HCT116 (cell line): Measurements from ENCODE around the gene LCN6. TPM values are rescaled to one million over a fixed set of nuclear protein-coding genes. Genes with fewer than 3 reads are reported as not detected.

Experiments used
- ATAC-seq: fragments of 200-7000 bp; cut with Tn5 transposase; 2 replicates; pipeline ENCODE4 v1.9.1; 2020; ENCODE audit warnings: mild to moderate bottlenecking, moderate library complexity
- BruUV-seq: library from RNA; stranded (reverse); fragments of 400-500 nt; replicated peaks from 2 replicates; lab custom pipeline; 2021; lab: Mats Ljungman, UMichigan
- CTCF ChIA-PET: fragments of 300-600 bp; sonication (Branson Sonifier 250); formaldehyde crosslinking; loops from one replicate; lab custom pipeline; 2021; ENCODE audit warnings: antibody characterized with exemption; lab: Charles Lee
- POLR2A ChIA-PET: fragments of 300-600, 350-600 bp; sonication (Branson Sonifier 250); formaldehyde crosslinking; loops from one replicate; lab custom pipeline; 2021; ENCODE audit warnings: antibody characterized with exemption; lab: Charles Lee
- RAD21 ChIA-PET, 2 experiments: fragments of 300-600 bp; sonication (Branson Sonifier 250); formaldehyde crosslinking; loops; one replicate each; lab custom pipeline; 2023; ENCODE audit warnings: low total read pairs in 2 of 2; ENCODE audit not compliant: uncharacterized antibody in 2 of 2, unreplicated experiment in 2 of 2, low non-redundant PET in 1 of 2; lab: Charles Lee
- DNase-seq: peaks from one replicate; pipeline ENCODE4 v3.0.0-alpha.2; 2010; ENCODE audit warnings: low read depth, low spot score
- H2AFZ ChIP-seq: fragments of 200-600 bp; shearing (Covaris generic), sonication (generic); 2 replicates; pipeline ENCODE4 v1.6.1; 2017; ENCODE audit warnings: low read depth, mixed run types, mixed read lengths, antibody characterized with exemption, low read length; ENCODE audit not compliant: poor library complexity, severe bottlenecking
- H3K27ac ChIP-seq: 2 replicates; pipeline ENCODE4 v1.5.1; 2012; ENCODE audit warnings: low read depth, low read length
- H3K27me3 ChIP-seq: fragments of 200-600 bp; sonication (generic); 2 replicates; pipeline ENCODE4 v1.6.1; 2016; ENCODE audit warnings: mixed run types, low read length, mixed read lengths; ENCODE audit not compliant: insufficient read depth
- H3K36me3 ChIP-seq, 2 experiments: fragments of 200-500 bp in 1 of 2; fragments of 200-600 bp in 1 of 2; sonication (Bioruptor generic) in 1 of 2; sonication (generic) in 1 of 2; 2 replicates each; pipeline versions ENCODE4 v1.5.1 to v1.6.1; 2014 to 2016; ENCODE audit warnings: low read length in 2 of 2, inconsistent platforms in 1 of 2, mixed read lengths in 1 of 2, mixed run types in 1 of 2; ENCODE audit not compliant: insufficient read depth in 2 of 2, control insufficient read depth in 1 of 2
- H3K4me1 ChIP-seq, 2 experiments: fragments of 200-600 bp in 1 of 2; sonication (generic) in 1 of 2; 2 replicates each; pipeline versions ENCODE4 v1.5.1 to v1.6.1; 2012 to 2017; ENCODE audit warnings: low read length in 2 of 2, inconsistent platforms in 1 of 2, mild to moderate bottlenecking in 1 of 2, mixed read lengths in 1 of 2, mixed run types in 1 of 2, moderate library complexity in 1 of 2; ENCODE audit not compliant: insufficient read depth in 2 of 2, control insufficient read depth in 1 of 2
- H3K4me2 ChIP-seq: fragments of 200-600 bp; sonication (generic); 2 replicates; pipeline ENCODE4 v1.6.1; 2017; ENCODE audit warnings: mixed run types, low read length, mixed read lengths
- H3K4me3 ChIP-seq, 2 experiments: fragments of 200-600 bp in 1 of 2; sonication (generic) in 1 of 2; replicated peaks in 1 of 2; 2 replicates each; pipeline ENCODE4 v1.5.1; 2011 to 2016; ENCODE audit warnings: low read length in 2 of 2, control low read depth in 1 of 2, low read depth in 1 of 2, mild to moderate bottlenecking in 1 of 2, mixed read lengths in 1 of 2, mixed run types in 1 of 2
- H3K79me2 ChIP-seq: fragments of 200-600 bp; sonication (generic); 2 replicates; pipeline ENCODE4 v1.6.1; 2017; ENCODE audit warnings: mild to moderate bottlenecking, mixed run types, low read length, moderate library complexity, mixed read lengths; ENCODE audit not compliant: insufficient read depth
- H3K9ac ChIP-seq: fragments of 200-600 bp; sonication (generic); 2 replicates; pipeline ENCODE4 v1.6.1; 2016; ENCODE audit warnings: low read length, mixed read lengths
- H3K9me2 ChIP-seq: fragments of 200-600 bp; sonication (generic), shearing (Covaris generic); 2 replicates; pipeline ENCODE4 v1.6.1; 2017; ENCODE audit warnings: mixed run types, mild to moderate bottlenecking, moderate library complexity; ENCODE audit not compliant: insufficient read depth
- H3K9me3 ChIP-seq, 2 experiments: fragments of 200-500 bp in 1 of 2; fragments of 200-600 bp in 1 of 2; sonication (Bioruptor generic) in 1 of 2; sonication (generic) in 1 of 2; 2 replicates each; pipeline ENCODE4 v1.6.1; 2014 to 2017; ENCODE audit warnings: low read length in 2 of 2, mixed read lengths in 2 of 2, inconsistent platforms in 1 of 2, low read depth in 1 of 2, mild to moderate bottlenecking in 1 of 2, mixed run types in 1 of 2, moderate library complexity in 1 of 2; ENCODE audit not compliant: control insufficient read depth in 1 of 2, insufficient read depth in 1 of 2
- H4K20me1 ChIP-seq: fragments of 200-600 bp; sonication (generic), shearing (Covaris generic); 2 replicates; pipeline ENCODE4 v1.6.1; 2017; ENCODE audit warnings: mixed run types, mild to moderate bottlenecking, moderate library complexity; ENCODE audit not compliant: insufficient read depth
- CBX3 ChIP-seq: IDR thresholded peaks from 2 replicates; pipeline ENCODE4 v1.6.1; 2012; ENCODE audit warnings: low read depth
- CEBPB ChIP-seq: IDR thresholded peaks from 2 replicates; pipeline ENCODE4 v1.6.1; 2012; ENCODE audit warnings: low read depth
- CTCF ChIP-seq, 3 experiments: fragments of 200-600 bp in 1 of 3; sonication (generic) in 1 of 3; IDR thresholded peaks in 2 of 3; conservative IDR thresholded peaks in 1 of 3; 2 replicates each; pipeline ENCODE4 v1.5.1; 2012 to 2017; ENCODE audit warnings: low read depth in 2 of 3, low read length in 2 of 3, antibody characterized with exemption in 1 of 3, borderline replicate concordance in 1 of 3, control low read depth in 1 of 3, mild to moderate bottlenecking in 1 of 3, mixed read lengths in 1 of 3, mixed run types in 1 of 3, moderate library complexity in 1 of 3; ENCODE audit not compliant: insufficient read depth in 1 of 3
- EZH2 ChIP-seq: fragments of 200-600 bp; sonication (generic); IDR thresholded peaks from 2 replicates; pipeline ENCODE4 v1.6.1; 2017; ENCODE audit warnings: antibody characterized with exemption, mixed run types
- FOSL1 ChIP-seq: IDR thresholded peaks from 2 replicates; pipeline ENCODE4 v1.6.1; 2012; ENCODE audit warnings: low read depth
- JUND ChIP-seq: IDR thresholded peaks from 2 replicates; pipeline ENCODE4 v1.6.1; 2012
- POLR2A ChIP-seq: IDR thresholded peaks from 2 replicates; pipeline ENCODE4 v1.7.0; 2011; ENCODE audit warnings: borderline replicate concordance; ENCODE audit not compliant: insufficient read depth, insufficient read length; ENCODE audit errors: extremely low read depth
- POLR2AphosphoS5 ChIP-seq: IDR thresholded peaks from 2 replicates; pipeline ENCODE4 v1.6.1; 2011; ENCODE audit warnings: mild to moderate bottlenecking, low read depth, low read length, moderate library complexity
- REST ChIP-seq: IDR thresholded peaks from 2 replicates; pipeline ENCODE4 v1.6.1; 2012; ENCODE audit warnings: low read depth
- SIN3A ChIP-seq: IDR thresholded peaks from 2 replicates; pipeline ENCODE4 v1.6.1; 2012; ENCODE audit warnings: low read depth
- SP1 ChIP-seq: IDR thresholded peaks from 2 replicates; pipeline ENCODE4 v1.6.1; 2012; ENCODE audit warnings: low read depth
- TCF7L2 ChIP-seq: IDR thresholded peaks from 2 replicates; pipeline ENCODE4 v1.7.0; 2011; ENCODE audit warnings: borderline replicate concordance, inconsistent platforms; ENCODE audit not compliant: insufficient read depth, insufficient read length; ENCODE audit errors: extremely low read depth
- YY1 ChIP-seq: IDR thresholded peaks from 2 replicates; pipeline ENCODE4 v1.6.1; 2011; ENCODE audit warnings: low read length, low read depth, moderate library complexity, mild to moderate bottlenecking; ENCODE audit not compliant: insufficient replicate concordance; ENCODE audit errors: extremely low read depth
- intact Hi-C: fragments of 100-400 bp; cut with micrococcal nuclease; formaldehyde crosslinking; loops from 2 replicates; pipeline ENCODE4 v1.10.0; 2022
- total RNA-seq: library from RNA; stranded (reverse); gene quantifications from one replicate; pipeline ENCODE4 v1.2.1, GENCODE V29; 2021; ENCODE audit not compliant: unreplicated experiment

Gene LCN6
- total RNA-seq, 1 experiment from 2014 or later = not detected

GRCh38 chr9:136718345-136719194 lies 29.8 kb downstream of the LCN6 start (continued):
- TF ChIP-seq CBX3 = no peak
- TF ChIP-seq SP1 = no peak
- TF ChIP-seq POLR2AphosphoS5 = no peak
- TF ChIP-seq SIN3A = no peak
- TF ChIP-seq YY1 = no peak
- TF ChIP-seq CEBPB = no peak
- no peak for TF ChIP-seq FOSL1
- TF ChIP-seq TCF7L2 = no peak
- TF ChIP-seq CTCF (IDR thresholded peaks at IDR 0.05 in 2 of 3, conservative IDR thresholded peaks at IDR 0.05 in 1 of 3; ENCODE audit: borderline replicate concordance in 1 of 3, insufficient read depth in 1 of 3, low read depth in 2 of 3, low read length in 2 of 3) = no peak
- TF ChIP-seq, all 23 proteins: peak for 0

- ATAC-seq = no peak
- H4K20me1 ChIP-seq = no peaks in the 10 kb centered on the region
- no peaks in the 10 kb centered on the region for H3K9me2 ChIP-seq
- H2AFZ ChIP-seq = no peak overlapping the region
- no peak overlapping the region for H3K4me2 ChIP-seq
- no peaks in the 10 kb centered on the region for H3K27me3 ChIP-seq
- RAD21 ChIA-PET = no interaction called here
- TF ChIP-seq CTCF (IDR thresholded peaks at IDR 0.05 in 2 of 3, conservative IDR thresholded peaks at IDR 0.05 in 1 of 3; ENCODE audit: borderline replicate concordance in 1 of 3, insufficient read depth in 1 of 3, low read depth in 2 of 3, low read length in 2 of 3) (no peak), REST (no peak), FOSL1 (no peak), JUND (no peak), POLR2A (no peak), EZH2 (no peak)
- DNase-seq = no peak
- intact Hi-C loops = no loop called here
- H3K9me3 ChIP-seq = no peaks in the 10 kb centered on the region
- H3K36me3 ChIP-seq = no peaks in the 10 kb centered on the region; a peak in 1 of 4 replicates
- H3K9ac ChIP-seq = no peak overlapping the region
- CTCF ChIA-PET = no interaction called here
- no peak overlapping the region for H3K4me3 ChIP-seq
- BruUV-seq = no TSS peak
- no peak overlapping the region for H3K27ac ChIP-seq
- POLR2A ChIA-PET = no interaction called here
- no peaks in the 10 kb centered on the region; the same call in 1 of the 2 replicates for H3K79me2 ChIP-seq
- H3K4me1 ChIP-seq = peaks cover 10 to 18% of the 10 kb centered on the region in 2 experiments; a peak in 3 of 4 replicates
Measured at GRCh38 chr9:136717399-136717798, 30.9 kb downstream of the LCN6 start.
